Caco-2 (cell line): Measurements from ENCODE around the gene CC2D2A. TPM values are rescaled to one million over a fixed set of nuclear protein-coding genes. Genes with fewer than 3 reads are reported as not detected.

ENCODE experiments used
- BruUV-seq: library from RNA; stranded (reverse); fragments of 400-500 nt; replicated peaks from 2 replicates; lab custom pipeline; 2021; lab: Mats Ljungman, UMichigan
- CTCF ChIA-PET: fragments of 300-600 bp; sonication (Branson Sonifier 250); formaldehyde crosslinking; loops from one replicate; lab custom pipeline; 2022; ENCODE audit warnings: antibody characterized with exemption; lab: Charles Lee
- POLR2A ChIA-PET: fragments of 300-600 bp; sonication (Branson Sonifier 250); formaldehyde crosslinking; loops from one replicate; lab custom pipeline; 2022; ENCODE audit warnings: antibody characterized with exemption; lab: Charles Lee
- DNase-seq, 2 experiments: peaks; one replicate each; pipeline versions ENCODE4 v3.0.0 to v3.0.0-alpha.2; 2020 to 2022
- H3K27me3 ChIP-seq: replicated peaks from 2 replicates; pipeline ENCODE4 v1.6.0; 2011; ENCODE audit warnings: low read length; ENCODE audit not compliant: control insufficient read depth, insufficient read depth
- H3K36me3 ChIP-seq: 2 replicates; pipeline ENCODE4 v1.5.1; 2011; ENCODE audit warnings: low read length; ENCODE audit not compliant: control insufficient read depth, insufficient read depth
- H3K4me1 ChIP-seq: fragments of 250-450 bp; sonication (Bioruptor Pico); 2 replicates; pipeline ENCODE4 v1.5.1; 2020; ENCODE audit warnings: mild to moderate bottlenecking
- H3K4me3 ChIP-seq: 2 replicates; pipeline ENCODE4 v1.5.1; 2011; ENCODE audit warnings: low read depth, mild to moderate bottlenecking, control low read depth, low read length
- H3K9me3 ChIP-seq: fragments of 250-450 bp; sonication (Bioruptor Pico); 2 replicates; pipeline ENCODE4 v1.5.1; 2020; ENCODE audit warnings: mild to moderate bottlenecking, moderate library complexity
- H3K27ac Mint-ChIP-seq: one replicate; pipeline ENCODE4 v1.8.0; 2022; ENCODE audit warnings: mixed read lengths; ENCODE audit not compliant: unreplicated experiment
- H3K27me3 Mint-ChIP-seq: one replicate; pipeline ENCODE4 v1.8.0; 2022; ENCODE audit warnings: mixed read lengths; ENCODE audit not compliant: insufficient read depth, unreplicated experiment
- H3K36me3 Mint-ChIP-seq: one replicate; pipeline ENCODE4 v1.8.0; 2022; ENCODE audit warnings: mild to moderate bottlenecking, mixed read lengths; ENCODE audit not compliant: insufficient read depth, unreplicated experiment
- H3K4me1 Mint-ChIP-seq: one replicate; pipeline ENCODE4 v1.8.0; 2022; ENCODE audit warnings: low read depth, mixed read lengths; ENCODE audit not compliant: unreplicated experiment
- H3K4me3 Mint-ChIP-seq: one replicate; pipeline ENCODE4 v1.8.0; 2022; ENCODE audit warnings: mild to moderate bottlenecking, moderate library complexity, mixed read lengths; ENCODE audit not compliant: unreplicated experiment
- H3K9me3 Mint-ChIP-seq: one replicate; pipeline ENCODE4 v1.8.0; 2022; ENCODE audit warnings: mixed read lengths; ENCODE audit not compliant: unreplicated experiment
- intact Hi-C: fragments of 100-400 bp; cut with micrococcal nuclease; formaldehyde crosslinking; loops from one replicate; pipeline ENCODE4 v1.10.0; 2022; ENCODE audit not compliant: unreplicated experiment
- total RNA-seq: library from RNA; stranded (reverse); gene quantifications from 2 replicates; pipeline ENCODE4 v1.2.3, GENCODE V29; 2022
- TF ChIP-seq, protein P1 (sequence below), 2 experiments: fragments of 200-600 bp in 1 of 2; IDR thresholded peaks; 1 replicate in 1 of 2; 2 replicates in 1 of 2; pipeline versions ENCODE4 v1.5.1 to v1.8.0; 2011 to 2022; ENCODE audit warnings: antibody characterized with exemption in 1 of 2, control low read depth in 1 of 2, inconsistent platforms in 1 of 2, low read depth in 1 of 2, low read length in 1 of 2, mild to moderate bottlenecking in 1 of 2, moderate library complexity in 1 of 2; ENCODE audit not compliant: insufficient read depth in 1 of 2, severe bottlenecking in 1 of 2, unreplicated experiment in 1 of 2

Gene CC2D2A
- total RNA-seq, 1 experiment from 2014 or later, result 12.3 TPM

DNA sequence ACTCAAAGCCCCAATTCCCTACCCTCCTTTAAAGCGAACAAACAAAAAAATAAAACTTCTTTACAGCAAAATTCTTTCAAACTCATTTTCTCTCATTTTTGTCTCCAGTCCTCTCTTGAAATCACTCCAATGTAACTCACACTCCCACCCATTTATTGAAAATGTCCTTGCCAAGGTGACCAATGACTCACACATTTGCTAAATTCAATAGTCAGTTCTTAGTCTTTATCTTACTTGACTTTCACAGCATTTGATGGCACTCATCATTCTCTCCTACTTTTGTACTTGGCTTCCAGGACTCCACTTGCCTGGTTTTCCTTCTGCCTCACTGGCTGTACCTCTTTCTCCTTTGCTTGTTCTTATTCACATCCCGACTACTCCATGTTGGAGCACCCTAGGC is 19.9 kb downstream of the CC2D2A start:
- TF ChIP-seq, protein P1, sequence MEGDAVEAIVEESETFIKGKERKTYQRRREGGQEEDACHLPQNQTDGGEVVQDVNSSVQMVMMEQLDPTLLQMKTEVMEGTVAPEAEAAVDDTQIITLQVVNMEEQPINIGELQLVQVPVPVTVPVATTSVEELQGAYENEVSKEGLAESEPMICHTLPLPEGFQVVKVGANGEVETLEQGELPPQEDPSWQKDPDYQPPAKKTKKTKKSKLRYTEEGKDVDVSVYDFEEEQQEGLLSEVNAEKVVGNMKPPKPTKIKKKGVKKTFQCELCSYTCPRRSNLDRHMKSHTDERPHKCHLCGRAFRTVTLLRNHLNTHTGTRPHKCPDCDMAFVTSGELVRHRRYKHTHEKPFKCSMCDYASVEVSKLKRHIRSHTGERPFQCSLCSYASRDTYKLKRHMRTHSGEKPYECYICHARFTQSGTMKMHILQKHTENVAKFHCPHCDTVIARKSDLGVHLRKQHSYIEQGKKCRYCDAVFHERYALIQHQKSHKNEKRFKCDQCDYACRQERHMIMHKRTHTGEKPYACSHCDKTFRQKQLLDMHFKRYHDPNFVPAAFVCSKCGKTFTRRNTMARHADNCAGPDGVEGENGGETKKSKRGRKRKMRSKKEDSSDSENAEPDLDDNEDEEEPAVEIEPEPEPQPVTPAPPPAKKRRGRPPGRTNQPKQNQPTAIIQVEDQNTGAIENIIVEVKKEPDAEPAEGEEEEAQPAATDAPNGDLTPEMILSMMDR (IDR thresholded peaks at IDR 0.05; ENCODE audit: insufficient read depth in 1 of 2, low read depth in 1 of 2, low read length in 1 of 2, severe bottlenecking in 1 of 2, unreplicated experiment in 1 of 2), result no peak
- Mint-ChIP-seq H3K4me3 (no peak overlapping the region), H3K9me3 (peaks cover 9% of the 10 kb centered on the region), H3K27me3 (no peaks in the 10 kb centered on the region), H3K27ac (no peak overlapping the region), H3K4me1 (no peaks in the 10 kb centered on the region), H3K36me3 (no peaks in the 10 kb centered on the region)
- POLR2A ChIA-PET, result no interaction called here
- no peaks in the 10 kb centered on the region for H3K4me1 ChIP-seq
- no peaks in the 10 kb centered on the region for H3K27me3 ChIP-seq
- H3K36me3 ChIP-seq, result no peaks in the 10 kb centered on the region
- no peak overlapping the region for H3K4me3 ChIP-seq
- CTCF ChIA-PET, result no interaction called here
- H3K9me3 ChIP-seq, result no peaks in the 10 kb centered on the region; the same call in 1 of the 2 replicates
- intact Hi-C loops, result no loop called here
- DNase-seq, result no peak
- no TSS peak for BruUV-seq

DNA sequence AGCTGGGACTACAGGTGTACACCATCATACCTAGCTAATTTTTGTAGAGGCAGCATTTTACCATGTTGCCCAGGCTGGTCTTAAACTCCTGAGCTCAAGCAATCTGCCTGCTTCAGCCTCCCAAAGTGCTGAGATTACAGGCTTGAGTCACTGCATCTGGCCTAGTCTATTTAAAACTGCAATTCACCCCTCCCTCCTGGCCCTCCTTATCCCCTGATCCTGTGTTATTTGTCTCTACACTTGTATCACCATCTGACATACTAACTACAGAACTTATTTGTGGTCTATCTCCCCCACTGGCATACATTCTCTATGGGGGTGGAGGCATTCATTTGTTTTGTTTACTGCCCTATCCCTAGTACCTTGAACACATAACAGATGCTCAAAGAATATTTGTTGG is 23.7 kb downstream of the CC2D2A start:
- POLR2A ChIA-PET, result no interaction called here
- H3K27me3 Mint-ChIP-seq, result no peaks in the 10 kb centered on the region

DNA sequence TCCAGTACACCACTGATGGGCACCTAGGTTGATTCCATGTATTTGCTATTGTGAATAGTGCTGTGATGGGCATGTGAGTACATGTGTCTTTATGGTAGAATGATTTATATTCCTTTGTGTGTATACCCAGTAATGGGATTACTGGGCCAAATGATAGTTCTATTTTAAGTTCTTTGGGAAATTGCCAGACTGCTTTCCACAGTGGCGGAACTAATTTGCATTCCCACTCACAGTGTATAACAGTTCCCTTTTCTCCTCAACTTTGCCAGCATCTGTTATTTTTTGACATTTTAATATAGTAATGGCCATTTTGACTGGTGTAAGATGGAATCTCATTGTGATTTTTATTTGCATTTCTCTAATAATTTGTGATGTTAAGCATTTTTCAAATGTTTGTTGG is 25.9 kb downstream of the CC2D2A start:
- TF ChIP-seq, protein P1 (IDR thresholded peaks at IDR 0.05; ENCODE audit: insufficient read depth in 1 of 2, low read depth in 1 of 2, low read length in 1 of 2, severe bottlenecking in 1 of 2, unreplicated experiment in 1 of 2), result no peak
- CTCF ChIA-PET, result no interaction called here
- no peaks in the 10 kb centered on the region for H3K9me3 Mint-ChIP-seq

More for the DNA sequence above, 23.7 kb downstream of the CC2D2A start:
- no peak overlapping the region for H3K4me3 Mint-ChIP-seq
- no peaks in the 10 kb centered on the region for H3K4me1 Mint-ChIP-seq
- intact Hi-C loops, result no loop called here
- no peaks in the 10 kb centered on the region for H3K36me3 Mint-ChIP-seq
- DNase-seq, result no peak
- Histone ChIP-seq H3K9me3 (no peaks in the 10 kb centered on the region), H3K27me3 (no peaks in the 10 kb centered on the region), H3K36me3 (no peaks in the 10 kb centered on the region), H3K4me3 (no peak overlapping the region), H3K4me1 (no peaks in the 10 kb centered on the region)
- TF ChIP-seq, protein P1 (IDR thresholded peaks at IDR 0.05; ENCODE audit: insufficient read depth in 1 of 2, low read depth in 1 of 2, low read length in 1 of 2, severe bottlenecking in 1 of 2, unreplicated experiment in 1 of 2), result no peak
- CTCF ChIA-PET, result no interaction called here
- no TSS peak for BruUV-seq
- no peak overlapping the region for H3K27ac Mint-ChIP-seq
- H3K9me3 Mint-ChIP-seq, result no peaks in the 10 kb centered on the region

More for the DNA sequence above, 25.9 kb downstream of the CC2D2A start:
- H3K4me1 Mint-ChIP-seq, result no peaks in the 10 kb centered on the region
- H3K27me3 ChIP-seq, result no peaks in the 10 kb centered on the region
- no peaks in the 10 kb centered on the region for H3K36me3 Mint-ChIP-seq
- H3K4me3 Mint-ChIP-seq, result no peak overlapping the region
- H3K27me3 Mint-ChIP-seq, result no peaks in the 10 kb centered on the region
- H3K36me3 ChIP-seq, result no peaks in the 10 kb centered on the region
- no peaks in the 10 kb centered on the region for H3K9me3 ChIP-seq
- no peak overlapping the region for H3K4me3 ChIP-seq
- no peak overlapping the region for H3K27ac Mint-ChIP-seq
- no TSS peak for BruUV-seq
- intact Hi-C loops, result no loop called here
- DNase-seq, result no peak
- POLR2A ChIA-PET, result no interaction called here
- no peaks in the 10 kb centered on the region for H3K4me1 ChIP-seq
